ENCODE measurements around the gene ROR1.

DNA sequence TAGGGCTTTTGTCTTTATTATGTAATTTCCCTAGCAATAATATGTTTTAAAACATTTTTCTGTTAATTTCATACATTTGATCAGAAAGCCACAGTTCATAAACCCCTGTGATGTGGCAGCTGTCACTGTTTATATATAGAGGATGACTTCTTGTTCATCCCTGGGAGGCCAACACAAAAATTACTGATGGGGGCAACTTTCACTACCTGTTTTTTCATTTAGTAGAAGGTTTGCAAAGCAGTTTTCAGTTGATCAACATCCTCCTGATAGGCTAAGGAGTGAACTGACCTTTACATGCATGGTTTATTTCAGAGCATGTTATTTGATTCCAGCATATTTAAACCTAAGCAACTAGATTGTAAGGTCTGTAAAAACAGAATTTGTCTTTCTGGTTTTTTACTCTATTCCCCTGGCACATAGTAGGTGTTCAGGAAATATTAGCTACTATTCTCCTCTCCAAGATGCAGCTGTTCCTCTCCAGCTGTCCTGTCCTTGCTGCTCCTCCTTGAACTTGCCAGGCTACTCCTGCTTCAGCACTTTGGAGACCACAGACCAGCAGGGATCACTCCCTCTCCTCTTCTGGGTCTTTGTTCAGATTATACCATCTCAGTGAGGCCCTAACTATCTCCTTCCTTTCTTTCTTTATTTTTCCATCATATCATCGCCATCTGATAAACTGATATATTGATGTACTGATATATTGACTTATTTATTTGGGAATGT lies 54.7 kb downstream of the ROR1 start:
- TF ChIP-seq EZH2 (IDR thresholded peaks at IDR 0.05) (no peak), POLR2AphosphoS5 (IDR thresholded peaks at IDR 0.05; ENCODE audit: borderline replicate concordance, low read depth, low read length) (no peak), FOXP2 (optimal IDR thresholded peaks at IDR 0.05; ENCODE audit: control extremely low read depth, extremely low read length, insufficient read depth) (no peak)

Measured in SK-N-MC (cell line).